Activated CD4-positive, alpha-beta T cell treated with anti-CD3 and anti-CD28 coated beads, Interleukin-2, amount 50 U/mL, for 24 hours (primary cell): ENCODE measurements around the gene FUT4.
"Not testable (repeated sequence)": the region's sequence is repeated elsewhere in the genome, so short reads cannot be mapped to it uniquely, and the experiment has no call there.

Experiments
- DNase-seq, 2 donors: peaks; one replicate each; pipeline ENCODE4 v3.0.0-alpha.2; 2020; ENCODE audit warnings: low read depth in 1 of 2, low spot score in 1 of 2

The FUT4 gene

DNA sequence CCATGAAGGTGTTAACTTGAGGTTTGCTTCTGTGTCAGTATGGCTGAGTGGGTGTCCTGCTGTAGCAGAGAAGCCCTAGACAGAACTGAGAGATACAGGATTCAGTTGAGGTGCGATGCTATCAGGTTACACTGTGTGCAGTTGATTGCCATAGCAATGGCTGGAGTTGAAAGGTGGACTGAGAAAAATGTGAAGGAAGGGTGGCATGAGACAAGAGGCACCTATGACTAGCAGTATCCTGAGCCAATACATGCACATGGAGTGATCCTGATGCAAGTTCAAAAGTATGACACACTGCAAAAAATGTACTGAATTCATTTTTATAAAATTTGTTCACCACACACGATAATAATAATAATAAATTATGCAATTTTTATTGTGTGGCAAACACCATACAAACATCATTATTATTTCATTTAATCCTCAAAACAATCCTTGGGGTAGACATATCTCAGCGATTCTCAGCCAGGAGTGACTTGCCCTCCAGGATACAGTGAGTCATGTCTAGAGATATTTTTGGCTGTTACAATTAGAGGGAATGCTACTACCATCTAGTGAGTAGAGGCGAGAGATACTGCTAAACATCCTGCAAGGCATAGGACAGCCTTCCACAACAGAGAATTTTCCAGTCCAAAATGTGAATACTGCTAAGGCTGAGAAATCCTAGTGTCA, 19.6 kb downstream of the FUT4 start:
- DNase-seq: no peak

DNA sequence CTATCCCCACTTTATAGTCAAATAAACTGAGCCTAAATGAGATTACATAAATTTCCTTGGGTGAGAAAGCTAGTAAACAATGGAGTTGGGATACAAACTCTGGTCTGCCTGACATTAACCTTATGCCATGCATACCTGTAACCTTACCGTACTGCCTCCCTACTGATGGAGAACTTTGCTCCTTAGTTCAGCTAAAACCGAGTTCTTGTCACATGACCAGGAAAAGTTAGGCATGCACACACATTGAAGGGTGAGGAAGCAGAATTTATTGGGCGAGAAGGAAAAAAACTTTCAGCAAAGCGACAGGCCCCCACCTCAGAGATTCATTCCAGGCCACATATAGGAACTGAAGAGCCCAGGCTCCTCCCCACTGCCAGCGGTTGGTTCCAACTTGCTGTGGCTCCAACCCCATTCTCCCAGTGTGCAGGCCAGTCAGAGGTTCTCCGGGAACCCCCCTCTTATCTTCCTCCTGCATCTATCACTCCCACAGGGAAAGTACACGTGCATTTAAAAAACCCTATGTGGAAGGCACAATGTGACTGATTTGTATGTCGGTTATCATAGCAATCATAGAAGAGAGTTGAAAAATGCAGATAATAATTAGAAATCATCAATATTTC, 20.2 kb downstream of the FUT4 start:
- no peak for DNase-seq

DNA sequence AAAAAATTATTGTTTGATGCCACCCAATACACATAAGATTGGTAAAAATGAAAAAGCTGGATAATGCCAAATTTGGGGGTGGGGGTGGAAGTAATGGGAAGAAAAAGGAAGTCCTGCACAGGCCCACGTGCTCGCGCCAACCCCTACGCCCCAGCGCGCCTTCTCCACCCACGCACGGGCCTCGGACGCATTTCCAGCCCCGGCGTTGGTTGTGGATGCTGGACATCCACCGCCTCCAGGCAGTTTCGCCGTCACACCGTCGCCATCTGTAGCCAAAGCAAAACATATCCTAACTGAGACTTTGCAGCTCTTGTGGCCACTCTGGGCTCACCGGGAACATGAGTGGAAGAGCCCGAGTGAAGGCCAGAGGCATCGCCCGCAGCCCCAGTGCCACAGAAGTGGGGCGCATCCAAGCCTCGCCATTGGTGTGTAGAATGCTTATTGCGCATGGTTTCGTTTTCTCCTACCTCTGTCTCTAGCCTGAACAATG, 23.5 kb downstream of the FUT4 start, which contains the start of gene PIWIL4:
Gene PIWIL4 (plus strand): TSS at position 188 of the 490 bp plus-strand sequence. CDS start 151 bp downstream, at position 339.
- no peak for DNase-seq

DNA sequence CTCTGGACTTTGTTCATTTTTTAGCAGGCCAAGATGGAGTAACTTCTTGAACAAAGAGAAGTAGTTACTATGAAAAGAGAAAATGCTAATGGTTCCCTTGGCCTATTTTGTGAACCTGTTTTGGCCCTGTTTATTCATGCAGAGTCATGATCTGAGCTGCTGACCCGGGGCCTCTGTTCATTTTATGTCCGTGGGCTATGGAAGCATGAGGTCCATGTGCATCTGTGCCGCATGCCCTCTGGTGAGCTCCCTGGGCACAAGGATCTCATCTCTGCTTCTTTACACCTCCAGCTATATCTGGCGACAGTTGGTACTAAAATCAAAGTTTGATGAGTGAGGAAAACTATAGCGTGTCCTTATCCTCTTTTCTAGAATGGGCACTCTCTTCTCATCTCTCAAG, 24.5 kb downstream of the FUT4 start:
- no peak for DNase-seq

DNA sequence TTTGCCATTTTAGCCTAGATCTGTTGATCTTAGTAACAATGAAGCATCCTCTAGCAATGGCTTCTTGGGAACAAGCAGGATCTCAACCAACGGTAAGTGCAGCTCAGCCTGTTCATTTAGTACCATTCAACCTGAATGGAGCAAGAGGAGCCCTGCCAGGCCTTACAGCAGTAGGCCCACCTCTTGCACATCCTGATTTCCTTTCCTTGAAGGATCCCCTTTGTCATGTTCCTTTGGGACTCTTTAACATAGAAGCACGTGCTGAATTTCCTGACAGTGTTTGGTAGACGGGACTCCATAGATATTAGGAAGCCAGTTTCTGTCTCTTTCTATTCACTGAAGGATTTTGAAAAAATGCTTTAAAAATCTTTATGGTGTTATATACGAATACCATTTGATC, 25.0 kb downstream of the FUT4 start:
- DNase-seq: no peak

DNA sequence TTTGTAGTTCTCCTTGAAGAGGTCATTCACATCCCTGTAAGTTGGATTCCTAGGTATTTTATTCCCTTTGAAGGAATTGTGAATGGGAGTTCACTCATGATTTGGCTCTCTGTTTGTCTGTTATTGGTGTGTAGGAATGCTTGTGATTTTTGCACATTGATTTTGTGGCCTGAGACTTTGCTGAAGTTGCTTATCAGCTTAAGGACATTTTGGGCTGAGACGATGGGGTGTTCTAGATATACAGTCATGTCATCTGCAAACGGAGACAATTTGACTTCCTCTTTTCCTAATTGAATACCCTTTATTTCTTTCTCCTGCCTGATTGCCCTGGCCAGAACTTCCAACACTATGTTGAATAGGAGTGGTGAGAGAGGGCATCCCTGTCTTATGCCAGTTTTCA, 29.3 kb downstream of the FUT4 start:
- DNase-seq: not testable (repeated sequence)

DNA sequence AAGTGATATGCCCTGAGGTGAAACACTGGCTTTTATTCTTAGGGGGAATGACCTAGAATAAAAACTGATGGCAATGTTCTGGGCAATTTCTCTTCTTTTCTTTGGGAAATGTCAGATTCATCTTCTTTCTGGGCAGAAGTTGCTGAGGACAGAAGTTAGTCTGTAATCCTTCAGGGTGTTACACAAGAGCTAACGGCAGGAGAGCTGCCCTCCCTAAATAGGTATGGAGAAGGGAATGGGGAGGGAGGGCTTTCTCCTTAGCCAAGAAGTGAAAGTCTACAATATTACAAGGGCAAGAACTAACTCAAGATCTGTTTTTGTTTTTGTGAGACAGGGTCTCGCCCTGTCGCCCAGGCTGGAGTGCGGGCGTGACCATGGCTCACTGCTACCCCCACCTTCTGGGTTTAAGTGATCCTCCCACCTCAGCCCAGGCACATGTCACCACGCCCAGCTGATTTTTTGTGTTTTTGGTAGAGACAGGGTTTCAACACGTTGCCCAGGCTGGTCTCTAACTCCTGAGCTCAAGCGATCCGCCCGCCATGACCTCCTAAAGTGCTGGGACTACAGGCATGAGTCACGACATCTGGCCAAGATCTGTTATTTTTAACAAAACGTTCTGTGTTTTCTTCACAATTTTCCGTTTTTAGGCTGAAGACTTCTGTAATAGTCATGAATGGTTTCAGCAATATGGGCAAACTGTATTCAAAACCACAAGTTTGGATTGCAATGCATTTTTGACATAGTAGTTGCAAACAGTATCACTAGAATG, 30.7 kb downstream of the FUT4 start:
- DNase-seq: no peak

DNA sequence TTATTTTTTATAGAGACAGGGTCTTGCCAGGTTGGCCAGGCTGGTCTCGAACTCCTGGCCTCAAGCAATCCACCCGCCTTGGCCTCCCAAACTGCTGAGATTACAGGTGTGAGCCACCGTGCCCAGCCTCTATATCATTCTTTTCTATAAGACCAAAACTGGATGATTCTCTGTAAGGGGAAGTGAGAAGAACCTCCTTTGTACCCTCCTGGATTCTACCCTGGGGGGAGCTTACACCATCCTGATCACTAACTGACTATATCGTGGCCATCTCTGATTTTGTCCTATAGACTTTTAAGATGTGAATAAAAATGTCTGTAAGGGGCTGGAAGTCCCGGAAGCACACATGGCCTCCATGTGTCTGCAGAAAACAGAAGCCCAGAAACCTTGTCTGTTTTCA, 32.6 kb downstream of the FUT4 start:
- no peak for DNase-seq

DNA sequence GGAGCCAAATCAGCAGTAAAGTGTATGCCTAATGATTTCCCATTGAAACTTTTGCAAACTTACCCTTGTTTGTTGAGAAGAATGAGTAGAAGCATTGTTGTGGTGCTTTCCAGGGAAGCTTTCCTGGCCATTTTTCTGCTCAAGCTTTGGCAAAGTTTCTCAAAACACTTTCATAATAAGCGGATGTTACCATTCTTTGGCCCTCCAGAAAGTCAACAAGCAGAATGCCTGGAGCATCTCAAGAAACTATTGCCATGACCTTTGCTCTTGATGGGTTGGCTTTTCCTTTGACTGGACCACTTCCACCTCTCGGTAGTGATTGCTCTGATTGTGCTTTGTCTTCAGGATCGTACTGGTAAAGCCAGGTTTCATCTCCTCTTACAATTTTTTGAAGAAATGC, 34.1 kb downstream of the FUT4 start:
- DNase-seq: no peak

DNA sequence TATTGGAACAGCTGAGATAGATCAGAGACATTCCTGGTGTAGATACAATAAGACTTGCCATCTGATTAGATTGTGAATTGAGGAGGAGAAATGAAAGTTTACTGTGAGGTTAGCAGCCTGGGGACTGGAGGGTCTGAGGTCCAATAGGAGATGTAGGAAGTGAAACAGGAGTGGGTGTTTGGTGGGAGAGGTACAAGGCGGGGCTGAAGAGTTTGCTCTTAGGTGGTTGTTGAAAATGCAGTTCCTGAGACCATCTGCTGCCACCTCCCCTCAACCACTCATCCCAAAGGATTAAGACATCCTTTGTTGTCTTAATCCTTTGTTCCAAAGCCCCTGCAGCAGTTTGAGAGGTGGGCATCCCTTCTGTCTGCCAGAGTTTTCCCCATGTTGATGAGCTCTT, 38.2 kb downstream of the FUT4 start:
- no peak for DNase-seq

DNA sequence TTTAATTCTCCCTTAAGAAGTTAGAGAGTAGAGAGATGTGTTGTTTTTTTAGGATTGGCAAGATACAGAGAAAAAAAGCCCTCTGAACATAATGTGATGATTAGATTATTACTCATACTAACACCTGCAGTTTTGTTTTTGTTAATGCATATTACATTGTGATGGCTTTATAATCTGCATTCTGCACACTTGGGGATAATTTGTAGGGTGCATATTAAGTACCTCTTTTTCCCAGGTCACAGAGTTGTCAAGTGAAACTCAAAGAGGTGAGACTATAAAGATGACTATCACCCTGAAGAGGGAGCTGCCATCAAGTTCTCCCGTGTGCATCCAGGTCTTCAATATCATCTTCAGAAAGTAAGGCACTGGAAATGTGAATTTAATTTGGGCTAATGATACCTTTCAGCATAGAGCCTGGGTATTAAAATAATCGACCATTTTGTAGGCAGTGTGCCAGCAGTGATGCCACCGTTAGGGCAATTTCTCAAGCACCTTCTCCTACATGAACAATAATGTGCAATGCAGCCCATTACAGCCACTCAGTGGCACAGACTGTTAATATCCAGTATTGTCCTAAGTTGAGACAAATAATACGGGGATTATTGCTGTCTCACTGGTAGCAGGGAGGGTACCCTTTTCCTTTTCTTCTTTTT, 39.6 kb downstream of the FUT4 start:
- no peak for DNase-seq

DNA sequence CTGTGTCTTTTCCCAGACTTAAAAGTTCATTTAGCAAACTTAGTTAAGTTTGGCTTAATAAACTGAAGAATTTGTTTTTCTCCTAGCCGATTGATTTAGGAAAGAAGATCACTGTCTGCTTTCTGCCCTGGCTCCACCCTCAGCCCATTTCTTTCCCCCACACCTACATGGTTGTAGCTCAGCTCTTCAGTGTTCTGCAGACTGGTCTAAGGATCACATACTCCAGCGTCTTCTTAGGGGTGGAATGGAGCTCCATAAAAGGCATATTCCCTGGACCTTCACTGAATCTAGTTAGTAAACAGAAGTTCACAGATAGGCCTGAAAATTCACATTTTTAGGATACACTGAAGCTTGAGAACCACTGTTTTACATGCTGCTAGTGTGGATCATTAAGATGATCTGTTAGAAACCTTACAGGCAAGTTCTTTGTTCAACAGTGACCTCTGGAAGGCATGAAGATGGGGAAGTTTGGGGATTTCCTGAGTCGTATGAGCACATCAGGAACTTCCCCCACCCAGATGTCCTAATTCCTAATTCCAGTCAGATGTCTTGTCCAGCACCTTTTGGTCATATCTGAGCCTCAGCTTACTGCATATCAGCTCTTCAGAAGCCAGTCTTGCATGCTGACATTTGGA, 40.3 kb downstream of the FUT4 start:
- DNase-seq: no peak

DNA sequence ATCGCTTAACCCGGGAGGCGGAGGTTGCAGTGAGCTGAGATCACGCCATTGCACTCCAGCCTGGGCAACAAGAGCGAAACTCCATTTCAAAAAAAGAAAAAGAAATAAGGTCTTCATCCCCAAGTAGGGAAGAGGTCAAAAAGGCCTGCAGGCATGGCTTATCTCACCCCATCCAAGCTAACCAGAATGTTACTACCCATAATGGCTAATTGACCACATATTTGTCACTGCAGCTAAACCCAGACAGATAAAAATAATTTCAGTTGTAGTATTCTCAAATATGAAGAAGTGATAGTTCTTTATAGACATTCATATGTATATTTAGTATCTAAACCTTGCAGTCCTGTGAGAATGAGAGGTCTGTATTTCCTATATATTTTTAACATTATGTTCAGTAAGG, 41.3 kb downstream of the FUT4 start:
- no peak for DNase-seq

DNA sequence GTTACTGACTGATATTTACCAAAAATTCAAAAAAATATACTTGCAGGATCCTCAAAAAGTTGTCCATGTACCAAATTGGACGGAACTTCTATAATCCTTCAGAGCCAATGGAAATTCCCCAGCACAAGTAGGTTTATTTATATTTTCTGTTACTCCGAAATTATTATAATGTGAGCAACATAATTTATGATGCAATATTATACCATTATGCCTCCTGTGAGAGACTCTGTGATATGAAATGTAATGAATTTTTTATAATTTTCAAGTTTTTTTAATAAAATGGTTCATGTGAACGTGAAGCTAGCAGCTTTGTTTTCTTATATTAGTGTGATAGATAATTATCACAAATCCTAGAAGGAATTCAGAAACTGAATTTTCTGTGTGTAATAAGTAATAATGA, 41.7 kb downstream of the FUT4 start:
- DNase-seq: no peak

DNA sequence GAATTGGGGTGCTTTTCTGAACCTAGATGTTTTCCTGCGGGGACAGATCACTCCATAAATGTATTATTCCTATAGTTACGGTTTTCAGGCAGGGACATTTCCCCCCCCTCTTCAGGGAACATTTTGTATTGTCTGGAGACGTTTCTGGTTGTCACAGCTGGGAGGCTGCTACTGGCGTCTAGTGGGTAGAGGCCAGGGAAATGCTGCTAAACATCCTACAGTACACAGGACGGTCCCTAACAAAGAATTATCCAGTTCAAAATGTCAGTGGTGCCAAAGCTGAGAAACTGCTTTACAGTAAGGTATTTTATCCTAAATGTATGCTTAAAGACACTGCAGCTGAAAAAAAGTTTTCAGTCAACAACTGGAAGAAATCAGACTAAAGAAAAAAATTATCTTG, 42.8 kb downstream of the FUT4 start:
- DNase-seq: no peak

DNA sequence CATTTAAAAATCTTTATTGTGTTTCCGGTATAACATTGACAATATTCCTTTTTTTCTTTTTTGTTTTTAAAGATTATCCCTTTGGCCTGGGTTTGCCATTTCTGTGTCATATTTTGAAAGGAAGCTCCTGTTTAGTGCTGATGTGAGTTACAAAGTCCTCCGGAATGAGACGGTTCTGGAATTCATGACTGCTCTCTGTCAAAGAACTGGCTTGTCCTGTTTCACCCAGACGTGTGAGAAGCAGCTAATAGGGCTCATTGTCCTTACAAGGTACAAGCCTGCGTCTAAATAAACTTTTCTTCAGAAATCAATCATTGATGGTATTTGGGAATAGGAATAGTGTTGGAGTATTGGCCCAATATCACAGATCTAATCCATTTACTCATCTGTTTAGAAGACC, 43.3 kb downstream of the FUT4 start:
- no peak for DNase-seq

DNA sequence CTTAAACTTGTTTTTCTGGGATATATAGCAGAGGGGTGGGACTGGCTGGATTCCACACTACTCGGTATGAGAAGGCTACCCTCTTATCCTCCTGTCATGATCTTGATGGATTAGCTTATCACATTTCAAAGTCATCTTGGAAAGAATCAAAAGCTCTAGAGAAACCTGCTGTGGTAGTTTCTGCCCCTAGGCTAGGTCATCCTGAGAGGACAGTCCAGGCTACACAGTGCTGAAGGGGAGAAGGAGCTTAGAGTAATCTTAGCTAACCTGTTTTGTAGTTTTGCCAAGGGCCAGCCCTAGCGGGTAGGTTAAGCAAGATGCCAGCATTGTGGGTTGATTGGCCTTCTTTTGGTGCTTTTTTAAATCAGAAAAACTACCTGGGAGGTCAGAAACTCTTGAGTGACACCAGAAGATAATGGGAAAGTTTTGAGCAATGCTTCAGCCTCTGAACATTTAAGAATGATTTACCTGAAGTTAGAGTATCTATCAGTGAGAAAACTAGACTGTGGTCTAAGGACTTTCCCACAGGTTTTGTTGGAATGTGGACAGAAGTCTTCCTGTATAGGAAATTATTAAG, 44.7 kb downstream of the FUT4 start:
- DNase-seq: no peak

DNA sequence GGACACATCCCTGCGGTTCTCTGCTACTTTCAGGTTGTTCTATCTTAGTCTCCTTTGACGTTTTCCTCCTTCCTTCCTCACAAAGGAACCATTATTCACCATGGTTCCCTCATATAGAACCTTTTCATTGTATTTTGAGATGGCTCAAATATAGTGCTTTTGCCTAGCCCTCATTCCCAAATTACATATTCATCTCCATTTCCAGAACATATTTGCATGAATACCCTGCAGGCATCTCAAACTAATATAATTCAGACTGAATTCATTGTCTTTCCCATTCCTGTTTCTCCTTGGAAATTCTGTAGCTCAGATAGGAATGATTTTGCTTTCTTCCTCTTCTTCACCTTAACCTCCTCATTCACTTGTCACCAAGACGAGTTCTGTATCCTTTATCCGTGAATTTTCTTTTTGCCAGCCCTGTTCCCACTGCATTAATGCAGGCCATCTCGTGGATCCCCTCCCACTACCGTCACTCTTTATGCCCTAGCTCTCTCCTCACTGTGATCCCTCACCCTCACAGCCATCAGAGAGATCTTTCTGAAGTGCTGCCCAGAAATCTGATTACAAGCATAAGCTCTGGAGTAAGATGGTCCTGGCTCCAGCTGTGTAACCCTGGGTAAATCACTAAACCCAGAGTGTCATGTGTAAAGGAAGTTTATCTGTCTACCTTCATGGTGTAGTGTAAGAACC, 46.8 kb downstream of the FUT4 start:
- DNase-seq: no peak

DNA sequence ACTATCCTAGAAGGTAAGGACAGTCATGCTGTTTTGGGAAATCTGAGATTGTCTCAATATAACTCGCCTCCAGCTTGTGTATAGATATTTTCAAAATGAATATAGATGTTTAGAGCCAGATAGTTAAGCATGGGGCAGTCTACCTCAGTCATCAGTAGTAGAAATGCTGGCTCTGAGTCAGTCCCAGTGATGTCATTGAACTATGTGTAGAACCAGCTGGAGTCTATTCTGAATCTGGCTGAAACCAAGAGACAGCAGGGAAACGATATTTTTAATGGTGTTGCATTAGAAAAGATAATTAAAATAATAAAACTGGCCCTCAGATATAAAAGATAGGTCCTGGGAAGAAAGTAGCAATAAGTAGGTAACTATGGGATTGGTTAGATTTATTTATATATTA, 49.3 kb downstream of the FUT4 start:
- no peak for DNase-seq

DNA sequence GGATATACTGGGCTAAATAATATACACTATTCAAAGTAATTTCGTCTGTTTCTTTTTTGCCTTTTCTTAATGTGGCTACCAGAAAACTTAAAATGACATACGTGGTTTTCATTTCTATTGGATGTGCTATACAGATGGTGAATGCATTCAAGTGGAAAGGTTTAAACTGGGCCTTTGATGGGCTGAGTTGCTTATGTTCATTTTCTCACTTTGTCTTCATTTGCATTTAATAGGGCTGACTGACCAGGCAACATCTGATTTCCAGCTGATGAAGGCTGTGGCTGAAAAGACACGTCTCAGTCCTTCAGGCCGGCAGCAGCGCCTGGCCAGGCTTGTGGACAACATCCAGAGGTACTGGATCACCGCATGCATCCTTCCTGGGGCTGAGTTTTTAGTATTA, 51.4 kb downstream of the FUT4 start:
- DNase-seq: no peak
